GF-D8 (cell line): Measurements from ENCODE around the gene IQCE.
"Not testable (repeated sequence)": the region's sequence is repeated elsewhere in the genome, so short reads cannot be mapped to it uniquely, and the experiment has no call there.

Source experiments
- DNase-seq: peaks from one replicate; lab custom pipeline; 2025; lab: John Stamatoyannopoulos, UW

The IQCE gene

GRCh38 chr7:2576742-2577491 lies 18.1 kb downstream of the IQCE start:
- no peak for DNase-seq

GRCh38 chr7:2577914-2578680 lies 19.3 kb downstream of the IQCE start:
- no peak for DNase-seq

GRCh38 chr7:2580636-2581035 lies 21.9 kb downstream of the IQCE start:
- no peak for DNase-seq

- no peak for DNase-seq
Measured at GRCh38 chr7:2582006-2582735, 23.4 kb downstream of the IQCE start.

GRCh38 chr7:2583798-2584580 lies 25.2 kb downstream of the IQCE start:
- no peak for DNase-seq

- no peak for DNase-seq
Measured at GRCh38 chr7:2585446-2585845, 26.7 kb downstream of the IQCE start.

- no peak for DNase-seq
Measured at GRCh38 chr7:2586326-2587020, 27.7 kb downstream of the IQCE start.

- DNase-seq: no peak
Measured at GRCh38 chr7:2587134-2587533, 28.4 kb downstream of the IQCE start.

- no peak for DNase-seq
Measured at GRCh38 chr7:2587778-2588177, 29.0 kb downstream of the IQCE start.

- DNase-seq: no peak
Measured at GRCh38 chr7:2589341-2589740, 30.6 kb downstream of the IQCE start.

GRCh38 chr7:2589941-2590340 lies 31.2 kb downstream of the IQCE start:
- DNase-seq: not testable (repeated sequence)

GRCh38 chr7:2592375-2592865 lies 33.6 kb downstream of the IQCE start:
- DNase-seq: no peak

- no peak for DNase-seq
Measured at GRCh38 chr7:2593036-2593727, 34.4 kb downstream of the IQCE start.

- no peak for DNase-seq
Measured at GRCh38 chr7:2594599-2594998, 35.8 kb downstream of the IQCE start.

- DNase-seq: no peak
Measured at GRCh38 chr7:2595258-2595860, 36.6 kb downstream of the IQCE start.

GRCh38 chr7:2596464-2597272 lies 37.9 kb downstream of the IQCE start:
- no peak for DNase-seq

- DNase-seq: no peak
Measured at GRCh38 chr7:2597273-2597640, 38.5 kb downstream of the IQCE start.

GRCh38 chr7:2598154-2598823 lies 39.5 kb downstream of the IQCE start:
- DNase-seq: no peak

GRCh38 chr7:2601065-2601464 lies 42.3 kb downstream of the IQCE start:
- no peak for DNase-seq
